HG03558 (cell line): ENCODE results near the gene NPB.

Source experiments
- ATAC-seq: cut with Tn5 transposase; IDR thresholded peaks from one replicate; pipeline ENCODE4 v1.9.1; 2021; ENCODE audit warnings: moderate number of reproducible peaks; ENCODE audit not compliant: unreplicated experiment; ENCODE audit errors: extremely low read depth

Gene NPB

DNA sequence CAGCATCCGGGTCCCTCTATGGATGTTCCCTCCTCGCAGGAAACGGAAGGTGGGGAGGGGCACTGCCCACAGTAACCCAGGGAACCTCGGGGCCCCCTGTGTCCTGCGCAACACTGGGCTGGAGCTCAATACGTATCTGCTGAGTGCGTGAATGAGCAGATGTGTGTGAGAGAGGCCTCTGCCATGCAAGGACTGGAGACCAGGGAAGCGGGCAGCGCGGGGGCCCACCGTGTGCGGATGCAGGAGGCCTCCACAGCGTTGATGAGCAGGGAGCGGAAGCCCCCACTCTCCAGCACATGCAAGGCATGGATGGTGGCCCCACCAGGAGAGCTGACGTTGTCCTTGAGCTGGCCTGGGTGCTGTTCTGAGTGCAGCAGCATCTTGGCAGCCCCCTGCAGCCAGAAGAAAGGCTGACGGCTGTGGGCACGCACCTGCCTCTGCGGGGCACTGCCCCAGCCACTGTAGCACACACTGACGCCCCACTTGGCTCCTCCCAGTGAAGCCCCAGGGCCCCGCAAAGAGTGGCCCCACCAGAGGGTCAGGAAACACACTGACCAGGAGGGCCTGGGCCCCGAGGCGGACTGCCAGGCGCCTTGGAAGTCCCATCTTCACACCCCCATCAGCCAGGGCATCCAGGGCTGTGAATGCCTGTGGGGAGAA is 32.2 kb downstream of the NPB start:
- no peak for ATAC-seq

DNA sequence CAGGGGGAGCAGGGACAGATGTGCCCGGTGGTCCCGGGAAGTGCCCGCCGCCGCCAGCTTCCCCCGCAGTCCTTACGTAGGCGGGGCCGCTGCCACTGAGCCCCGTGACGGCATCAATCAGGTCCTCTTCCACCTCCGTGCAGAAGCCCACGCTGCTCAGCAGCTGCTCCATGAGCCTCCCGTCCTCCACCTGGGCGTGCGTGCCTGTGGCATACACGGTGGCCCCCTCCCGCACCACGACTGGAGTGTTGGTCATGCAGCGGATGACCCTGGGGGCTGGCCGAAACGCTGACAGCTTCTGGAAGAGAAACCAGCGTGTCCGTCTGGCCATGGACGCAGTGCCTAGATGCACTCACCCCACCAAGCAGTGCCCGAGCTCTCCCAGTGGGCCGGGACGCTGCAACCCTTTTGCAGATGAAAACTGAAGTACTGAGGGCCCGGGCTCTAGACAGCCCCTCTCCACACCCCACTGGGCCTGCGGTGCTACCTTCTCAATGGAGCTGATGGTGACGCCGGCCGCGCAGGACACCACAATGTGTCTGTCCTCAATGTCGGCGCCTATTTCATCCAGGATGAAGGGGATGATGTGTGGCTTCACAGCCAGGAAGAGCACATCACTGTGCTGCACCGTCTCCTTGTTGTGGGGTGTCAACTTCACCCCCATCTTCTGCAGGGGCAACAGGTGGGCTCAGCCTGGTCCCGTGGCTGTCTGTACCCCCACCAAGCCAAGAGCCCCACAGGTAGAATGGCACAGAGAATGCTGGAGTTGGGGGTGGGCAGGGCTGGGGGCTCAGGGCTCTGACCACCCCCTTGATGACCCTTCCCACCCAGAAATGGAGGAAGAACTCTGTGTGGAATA is 33.0 kb downstream of the NPB start:
- ATAC-seq: no peak

DNA sequence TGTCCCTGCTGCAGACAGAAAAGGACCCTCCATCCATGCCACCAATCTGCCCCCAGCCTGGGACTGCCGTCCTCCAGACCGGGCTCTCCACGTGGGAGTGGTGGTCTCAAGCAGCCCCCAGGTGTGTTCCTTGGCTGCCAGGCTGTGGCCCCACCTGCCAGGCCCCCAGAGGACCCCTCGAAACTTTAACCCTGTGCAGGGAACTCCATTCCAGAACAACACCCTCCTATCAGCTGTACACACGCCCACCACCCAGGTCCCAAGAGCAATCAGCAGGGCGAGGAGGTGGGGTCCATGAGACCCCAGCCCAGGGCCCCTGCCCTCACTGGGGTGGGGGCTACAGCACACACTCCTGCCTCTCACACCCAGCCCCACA is 33.7 kb downstream of the NPB start:
- no peak for ATAC-seq

DNA sequence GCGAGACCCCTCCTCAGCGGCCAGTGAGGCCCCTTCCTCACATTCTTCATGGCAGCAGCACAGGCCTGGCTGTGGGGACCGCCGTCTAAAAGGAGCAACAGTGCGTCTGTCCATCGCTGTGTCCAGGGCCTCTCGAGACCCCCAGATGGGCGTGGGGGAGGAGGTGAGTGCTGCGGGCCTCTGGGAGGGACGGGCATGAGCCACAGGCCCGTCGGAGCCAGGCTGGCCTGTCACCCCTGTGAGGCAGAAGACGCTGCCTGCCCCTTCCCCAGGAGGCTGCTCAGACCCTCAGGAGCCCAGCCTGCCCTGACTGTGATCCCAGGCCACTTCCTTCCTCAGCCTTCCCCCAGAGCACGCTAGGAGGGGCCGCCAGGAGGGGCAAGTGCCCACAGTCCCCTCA is 37.2 kb downstream of the NPB start:
- ATAC-seq: no peak

DNA sequence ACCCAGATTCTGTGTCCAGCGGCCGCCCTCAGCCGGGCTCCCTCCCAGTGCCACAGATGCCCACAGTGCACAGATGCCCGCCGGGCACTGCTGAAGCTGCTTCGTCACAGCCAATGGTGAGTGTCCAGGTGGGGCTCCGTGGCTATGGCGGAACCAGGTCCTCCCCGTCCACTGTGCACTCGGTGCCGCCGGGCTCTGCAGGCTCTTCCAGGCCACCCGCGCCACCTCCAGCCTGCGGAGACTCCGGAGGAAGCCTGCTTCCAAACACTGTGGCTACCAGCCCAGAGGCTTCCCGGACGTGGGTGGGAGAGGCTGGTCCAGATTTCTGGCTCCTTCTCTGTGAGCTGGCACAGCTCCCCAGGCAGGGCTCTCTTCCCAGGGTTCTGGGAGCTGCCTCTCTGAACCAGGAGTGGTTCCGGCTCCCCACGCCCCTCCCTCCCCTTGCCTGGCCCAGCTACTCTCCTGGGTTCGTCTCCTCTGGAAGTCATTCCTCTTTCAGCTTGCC is 37.9 kb downstream of the NPB start:
- ATAC-seq: no peak

DNA sequence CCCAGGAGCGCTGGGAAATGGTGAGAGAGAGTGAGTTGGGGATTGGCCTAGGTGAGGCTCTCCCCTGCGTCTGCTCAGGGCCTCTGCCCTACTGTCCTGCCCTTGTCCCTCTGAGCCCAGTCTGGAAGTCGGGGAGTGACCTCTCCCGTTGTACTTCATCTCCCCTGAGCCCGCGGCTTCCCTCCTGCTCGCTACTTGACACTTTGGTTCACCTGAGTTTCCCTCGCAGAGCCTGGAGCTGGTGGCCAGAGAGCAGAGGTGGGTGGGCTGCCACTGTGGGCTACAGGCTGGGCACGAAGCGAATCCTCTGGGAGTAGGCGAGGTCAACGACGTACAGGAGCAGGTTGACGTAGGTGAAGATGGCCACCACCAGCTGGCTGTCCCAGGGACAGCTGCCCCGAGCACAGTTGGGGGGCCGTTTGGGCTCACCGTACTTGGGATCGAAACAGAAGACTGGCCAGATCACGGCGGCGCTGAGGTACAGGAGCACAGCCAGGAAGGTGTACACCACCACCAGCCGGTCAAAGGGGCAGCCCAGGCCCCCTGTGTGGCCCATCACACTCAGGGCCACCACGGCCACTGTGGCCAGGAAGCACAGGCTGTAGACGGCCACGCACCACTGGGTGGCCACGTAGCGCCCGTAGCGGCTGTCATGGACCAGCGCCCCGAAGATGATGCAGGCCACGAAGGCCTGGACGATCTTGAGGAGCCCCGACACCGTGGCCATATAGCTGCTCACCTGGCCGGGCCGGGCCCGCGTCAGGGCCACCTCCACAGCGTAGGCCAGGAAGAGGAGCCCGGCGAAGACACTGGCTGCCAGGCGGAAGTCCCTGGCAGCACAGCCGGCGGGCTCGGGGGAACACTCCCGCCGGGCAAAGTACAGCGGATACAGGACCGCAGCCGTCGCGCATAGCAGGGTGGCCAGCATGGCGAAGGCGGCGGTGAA is 38.8 kb downstream of the NPB start:
- ATAC-seq: no peak

DNA sequence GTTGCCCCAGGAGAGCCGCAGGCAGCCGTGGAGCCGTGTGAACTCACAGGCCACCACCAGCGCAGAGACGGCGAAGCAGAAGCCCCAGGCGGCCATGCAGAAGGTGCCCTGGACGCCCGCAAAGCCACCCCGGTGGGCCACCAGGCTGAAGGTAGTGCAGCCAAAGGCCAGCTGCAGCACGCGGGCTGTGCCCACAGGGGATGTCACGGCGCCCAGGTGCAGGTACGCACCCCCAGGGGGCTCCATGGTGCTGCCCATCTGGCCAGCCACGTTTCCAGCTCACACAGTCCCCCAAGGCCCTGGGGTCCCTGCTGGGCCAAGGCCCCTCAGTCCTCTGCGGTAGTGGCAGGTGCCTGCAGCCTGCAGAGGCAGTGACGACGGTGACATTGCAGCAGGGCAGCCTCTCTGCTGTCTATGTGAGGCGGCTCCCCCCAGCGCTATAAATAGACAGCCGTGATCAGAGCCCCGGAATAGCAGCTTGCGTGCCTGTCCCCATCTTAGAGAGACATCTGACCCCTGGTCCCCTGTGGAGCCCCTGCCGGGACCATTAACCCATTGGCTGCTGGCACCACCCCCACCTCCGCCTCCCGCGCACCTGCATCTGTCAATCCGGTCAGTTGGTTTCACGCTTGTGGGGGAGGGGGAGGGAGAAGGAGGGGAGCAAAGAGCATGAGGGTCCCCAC is 39.6 kb downstream of the NPB start:
- no peak for ATAC-seq

DNA sequence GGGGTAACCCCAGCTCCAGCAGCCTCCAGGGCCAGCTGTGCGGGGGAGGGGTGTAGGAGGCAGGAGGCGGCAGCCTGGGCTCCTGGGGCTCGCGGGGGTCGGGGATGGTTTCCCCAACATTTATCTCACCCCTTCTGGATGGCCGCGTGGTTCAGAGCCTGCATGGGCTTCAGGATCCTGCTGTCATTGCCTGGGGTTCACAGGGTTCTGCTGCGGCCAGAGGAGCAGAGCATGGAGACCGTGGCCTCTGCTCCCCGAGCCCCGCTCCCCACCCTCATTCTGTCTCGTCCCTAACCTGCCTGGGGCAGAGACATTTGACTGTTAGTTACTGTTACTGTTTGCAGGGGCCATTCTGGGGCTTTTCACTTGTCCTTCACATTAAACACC is 40.1 kb downstream of the NPB start:
- ATAC-seq: no peak

DNA sequence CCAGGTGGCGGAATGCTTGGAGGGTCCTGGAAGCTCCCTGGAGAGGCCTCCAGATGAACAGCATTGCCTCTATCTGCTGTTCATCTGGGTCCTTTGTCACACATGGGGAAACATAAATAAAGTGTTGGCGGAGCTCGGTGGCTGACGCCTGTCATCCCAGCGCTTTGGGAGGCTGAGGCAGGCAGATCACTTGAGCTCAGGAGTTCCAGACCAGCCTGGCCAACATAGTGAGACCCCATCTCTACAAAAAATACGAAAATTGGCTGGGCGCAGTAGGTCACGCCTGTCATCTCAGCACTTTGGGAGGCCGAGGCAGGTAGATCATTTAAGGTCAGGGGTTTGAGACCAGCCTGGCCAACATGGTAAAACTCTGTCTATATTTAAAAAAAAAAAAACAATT is 42.8 kb downstream of the NPB start:
- no peak for ATAC-seq

DNA sequence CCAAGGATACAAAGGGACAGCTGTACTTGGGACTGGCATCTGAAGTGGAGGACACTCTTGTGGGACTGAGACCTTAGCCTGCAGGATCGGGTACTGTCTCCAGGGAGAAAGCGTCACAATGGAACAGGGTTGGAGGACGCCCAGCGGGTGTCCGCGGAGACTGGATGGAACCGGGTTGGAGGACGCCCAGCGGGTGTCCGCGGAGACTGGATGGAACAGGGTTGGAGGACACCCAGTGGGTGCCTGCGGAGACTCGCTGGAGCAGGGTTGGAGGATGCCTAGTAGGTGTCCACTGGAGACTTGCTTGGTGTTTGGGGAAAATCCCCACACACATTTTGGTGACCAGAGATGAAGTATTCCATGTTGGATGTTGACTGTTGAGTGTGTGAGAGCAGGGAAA is 45.2 kb downstream of the NPB start, which contains the start of gene MYADML2:
Gene MYADML2, minus strand, starts transcription at position 45 of the 400 bp plus-strand sequence. CDS start 5,492 bp downstream, outside the sequence.
- no peak for ATAC-seq

DNA sequence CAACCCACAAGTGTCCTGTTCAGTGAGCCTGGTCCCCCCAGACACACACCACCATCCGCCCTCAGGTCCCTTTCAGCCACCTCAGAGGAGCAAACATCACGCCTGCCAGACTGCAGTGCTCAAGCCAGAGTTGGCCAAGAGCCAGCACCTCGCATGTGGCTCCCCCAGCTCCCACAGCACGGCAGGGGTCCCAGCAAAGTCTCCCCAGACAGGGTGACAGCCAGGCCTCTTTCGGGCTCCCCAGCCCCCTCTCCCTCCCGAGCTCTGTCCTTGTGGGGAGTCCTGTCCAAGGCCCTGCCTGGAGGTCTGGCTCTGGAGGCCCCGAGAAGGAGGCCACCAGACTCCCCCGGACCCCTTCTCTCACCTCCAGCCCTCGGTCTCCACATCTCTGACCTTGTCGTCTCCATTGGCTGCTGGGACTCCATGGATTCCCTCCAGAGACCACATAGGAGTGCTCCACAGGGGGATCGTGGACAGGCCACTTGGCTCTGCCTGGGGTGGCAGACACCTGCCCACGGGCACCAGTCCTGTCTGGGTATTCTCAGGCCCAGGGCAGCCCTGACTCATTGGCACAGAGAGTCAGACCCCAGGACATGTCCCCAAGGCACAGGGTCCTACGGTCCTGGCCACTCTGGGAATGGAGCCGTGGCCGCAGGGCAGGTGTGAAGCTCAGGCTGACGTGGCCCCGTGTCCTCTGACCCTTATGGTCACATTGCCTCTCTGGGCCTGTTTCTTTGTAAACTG is 46.8 kb downstream of the NPB start:
- ATAC-seq: no peak

DNA sequence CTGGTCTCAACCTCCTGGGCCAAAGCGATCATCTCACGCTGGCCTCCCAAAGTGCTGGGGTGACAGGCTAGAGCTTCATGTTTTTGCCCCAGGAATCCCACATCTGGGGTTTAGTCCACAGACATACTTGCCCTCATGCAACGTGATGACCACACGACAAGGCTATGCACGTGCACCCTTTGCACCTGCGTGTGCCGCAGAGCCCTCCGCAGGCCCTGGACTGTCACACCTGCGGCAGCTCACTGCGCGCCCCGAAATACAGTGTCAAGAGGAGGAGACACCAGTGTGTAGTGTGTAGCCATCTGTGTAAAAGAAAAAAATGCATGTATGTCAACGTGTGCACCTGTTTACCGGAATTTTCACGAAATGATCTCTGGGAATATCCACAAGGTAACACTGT is 48.5 kb downstream of the NPB start:
- no peak for ATAC-seq

DNA sequence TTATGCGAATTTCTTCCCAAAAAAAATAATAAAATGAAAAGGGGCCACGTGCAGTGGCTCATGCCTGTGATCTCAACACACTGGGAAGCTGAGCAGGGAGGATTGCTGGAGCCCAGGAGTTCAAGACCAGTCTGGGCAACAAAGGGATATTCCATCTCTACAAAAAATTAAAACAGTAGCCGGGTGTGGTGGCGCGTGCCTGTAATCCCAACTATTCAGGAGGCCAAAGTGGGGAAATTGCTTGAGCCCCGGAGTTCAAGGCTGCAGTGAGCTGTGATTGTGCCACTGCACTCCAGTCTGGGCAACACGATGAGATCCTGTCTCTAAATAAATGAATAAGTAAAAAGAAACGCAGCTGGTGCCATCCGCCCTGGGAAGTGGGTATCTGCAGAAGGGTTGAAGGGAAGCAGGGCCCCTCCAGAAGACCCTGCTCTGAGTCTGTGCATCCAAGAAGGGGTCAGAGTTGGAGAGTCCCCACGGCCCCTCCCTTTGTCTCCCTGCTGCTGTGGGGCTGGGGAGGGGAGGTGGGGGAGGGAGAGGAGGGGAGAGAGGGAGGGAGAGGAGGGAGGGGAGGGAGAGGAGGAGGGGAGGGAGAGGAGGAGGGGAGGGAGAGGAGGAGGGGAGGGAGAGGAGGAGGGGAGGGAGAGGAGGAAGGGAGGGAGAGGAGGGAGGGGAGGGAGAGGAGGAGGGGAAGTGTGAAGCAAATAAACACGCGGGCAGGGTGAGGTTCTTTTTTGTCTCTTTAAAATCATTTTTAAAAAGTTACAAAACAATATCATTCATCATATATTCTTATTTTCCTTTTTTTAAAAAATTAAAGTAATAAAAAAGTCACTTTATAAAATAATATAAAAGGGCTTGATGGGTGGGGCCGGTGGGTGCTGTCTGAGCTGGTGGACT is 50.0 kb downstream of the NPB start:
- ATAC-seq: no peak
